PFSK-1 (cell line): Measurements from ENCODE around the gene DGKZ.

Experiments used
- POLR2AphosphoS5 ChIP-seq: IDR thresholded peaks from 2 replicates; pipeline ENCODE4 v1.6.1; 2012; ENCODE audit warnings: low read depth, mild to moderate bottlenecking, control low read depth, low read length, moderate library complexity
- SIN3A ChIP-seq: IDR thresholded peaks from 2 replicates; pipeline ENCODE4 v1.6.1; 2012; ENCODE audit warnings: mild to moderate bottlenecking, low read length, moderate library complexity, borderline replicate concordance; ENCODE audit not compliant: insufficient read depth
- TAF1 ChIP-seq: IDR thresholded peaks from 2 replicates; pipeline ENCODE4 v1.6.1; 2012; ENCODE audit warnings: low read length, control low read depth, borderline replicate concordance; ENCODE audit not compliant: insufficient read depth
- TF ChIP-seq, protein P1 (sequence below), 2 experiments: IDR thresholded peaks; 2 replicates each; pipeline versions ENCODE4 v1.6.1 to v1.8.0; 2011 to 2012; ENCODE audit warnings: low read depth in 2 of 2, low read length in 2 of 2, control low read depth in 1 of 2, inconsistent platforms in 1 of 2, mild to moderate bottlenecking in 1 of 2, moderate library complexity in 1 of 2; ENCODE audit not compliant: insufficient read depth in 1 of 2

DNA sequence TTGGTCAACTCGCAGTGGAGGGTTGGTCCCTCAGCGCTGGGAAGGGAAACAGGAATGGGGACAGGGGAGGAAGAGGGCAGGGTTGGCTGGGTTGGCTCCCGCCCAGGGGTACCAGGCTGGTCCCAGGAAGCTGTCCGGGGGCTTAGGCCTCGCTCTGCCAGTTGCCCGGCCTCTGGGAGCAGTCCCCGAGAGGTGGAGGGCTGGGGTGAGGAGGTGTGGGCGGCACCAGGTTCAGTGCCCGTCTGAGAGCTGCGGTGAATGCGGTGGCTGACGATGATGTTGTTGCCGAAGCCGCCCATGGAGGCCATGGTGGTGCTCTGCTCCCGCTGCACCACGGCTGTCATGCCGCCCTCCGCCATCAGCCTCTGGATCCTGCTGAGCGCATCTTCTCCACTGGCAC lies 50.3 kb downstream of the DGKZ start:
- TF ChIP-seq POLR2AphosphoS5 (no peak), SIN3A (no peak), TAF1 (no peak)
- TF ChIP-seq, protein P1, sequence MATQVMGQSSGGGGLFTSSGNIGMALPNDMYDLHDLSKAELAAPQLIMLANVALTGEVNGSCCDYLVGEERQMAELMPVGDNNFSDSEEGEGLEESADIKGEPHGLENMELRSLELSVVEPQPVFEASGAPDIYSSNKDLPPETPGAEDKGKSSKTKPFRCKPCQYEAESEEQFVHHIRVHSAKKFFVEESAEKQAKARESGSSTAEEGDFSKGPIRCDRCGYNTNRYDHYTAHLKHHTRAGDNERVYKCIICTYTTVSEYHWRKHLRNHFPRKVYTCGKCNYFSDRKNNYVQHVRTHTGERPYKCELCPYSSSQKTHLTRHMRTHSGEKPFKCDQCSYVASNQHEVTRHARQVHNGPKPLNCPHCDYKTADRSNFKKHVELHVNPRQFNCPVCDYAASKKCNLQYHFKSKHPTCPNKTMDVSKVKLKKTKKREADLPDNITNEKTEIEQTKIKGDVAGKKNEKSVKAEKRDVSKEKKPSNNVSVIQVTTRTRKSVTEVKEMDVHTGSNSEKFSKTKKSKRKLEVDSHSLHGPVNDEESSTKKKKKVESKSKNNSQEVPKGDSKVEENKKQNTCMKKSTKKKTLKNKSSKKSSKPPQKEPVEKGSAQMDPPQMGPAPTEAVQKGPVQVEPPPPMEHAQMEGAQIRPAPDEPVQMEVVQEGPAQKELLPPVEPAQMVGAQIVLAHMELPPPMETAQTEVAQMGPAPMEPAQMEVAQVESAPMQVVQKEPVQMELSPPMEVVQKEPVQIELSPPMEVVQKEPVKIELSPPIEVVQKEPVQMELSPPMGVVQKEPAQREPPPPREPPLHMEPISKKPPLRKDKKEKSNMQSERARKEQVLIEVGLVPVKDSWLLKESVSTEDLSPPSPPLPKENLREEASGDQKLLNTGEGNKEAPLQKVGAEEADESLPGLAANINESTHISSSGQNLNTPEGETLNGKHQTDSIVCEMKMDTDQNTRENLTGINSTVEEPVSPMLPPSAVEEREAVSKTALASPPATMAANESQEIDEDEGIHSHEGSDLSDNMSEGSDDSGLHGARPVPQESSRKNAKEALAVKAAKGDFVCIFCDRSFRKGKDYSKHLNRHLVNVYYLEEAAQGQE (IDR thresholded peaks at IDR 0.05; ENCODE audit: insufficient read depth in 1 of 2, low read depth in 2 of 2, low read length in 2 of 2) = no peak
